Heart left ventricle (tissue), 16 donors: Measurements from ENCODE around the gene CHMP2A. TPM values are rescaled to one million over a fixed set of nuclear protein-coding genes. Genes with fewer than 3 reads are reported as not detected.

ENCODE experiments used
- ATAC-seq, 4 donors: fragments of 200-7000 bp; cut with Tn5 transposase; one replicate each; pipeline ENCODE4 v1.9.1; 2020 to 2022; ENCODE audit warnings: moderate library complexity in 4 of 4, mild to moderate bottlenecking in 3 of 4, moderate number of reproducible peaks in 1 of 4
- DNase-seq, 5 donors: peaks; one replicate each; pipeline ENCODE4 v3.0.0-alpha.2; 2020
- H3K27ac ChIP-seq, 12 donors: fragments of 200-600 bp; sonication (generic) in 4 of 12; one replicate each; pipeline versions ENCODE4 v1.5.0 to v1.8.0; 2016 to 2022; ENCODE audit warnings: mild to moderate bottlenecking in 2 of 12
- H3K27me3 ChIP-seq, 9 donors: fragments of 200-600 bp; sonication (generic) in 2 of 9; one replicate each; pipeline versions ENCODE4 v1.5.1 to v1.8.0; 2016 to 2022; ENCODE audit warnings: mild to moderate bottlenecking in 3 of 9
- H3K36me3 ChIP-seq, 9 donors: fragments of 200-600 bp; sonication (generic) in 2 of 9; one replicate each; pipeline versions ENCODE4 v1.5.0 to v1.8.0; 2018 to 2022; ENCODE audit warnings: mild to moderate bottlenecking in 2 of 9
- H3K4me1 ChIP-seq, 12 donors: fragments of 200-600 bp; sonication (generic) in 4 of 12; one replicate each; pipeline versions ENCODE4 v1.5.0 to v1.8.0; 2016 to 2022; ENCODE audit warnings: mild to moderate bottlenecking in 3 of 12
- H3K4me3 ChIP-seq, 12 donors: fragments of 200-600 bp; sonication (generic) in 4 of 12; one replicate each; pipeline versions ENCODE4 v1.5.0 to v1.8.0; 2017 to 2022; ENCODE audit warnings: mild to moderate bottlenecking in 9 of 12, moderate library complexity in 4 of 12
- H3K9me3 ChIP-seq, 12 donors: fragments of 200-600 bp; sonication (generic) in 4 of 12; one replicate each; pipeline versions ENCODE4 v1.5.0 to v1.8.0; 2016 to 2022; ENCODE audit warnings: mild to moderate bottlenecking in 1 of 12
- CTCF ChIP-seq, 12 donors: fragments of 200-600 bp; sonication (generic) in 4 of 12; IDR thresholded peaks; one replicate each; pipeline versions ENCODE4 v1.5.0 to v1.8.0; 2018 to 2022; ENCODE audit warnings: antibody characterized with exemption in 12 of 12, mild to moderate bottlenecking in 5 of 12
- POLR2A ChIP-seq, 2 donors: fragments of 450-650 bp; IDR thresholded peaks; one replicate each; pipeline ENCODE4 v1.6.1; 2017; ENCODE audit warnings: antibody characterized with exemption in 2 of 2, mild to moderate bottlenecking in 2 of 2, moderate library complexity in 2 of 2
- WGBS, 4 donors: extraction: QIAGEN DNeasy Blood & Tissue Kit in 2 of 4; methylation state at CpG; one replicate each; pipeline versions ENCODE4 v1.1.5 to v1.1.7; 2013 to 2018; 5-methylcytosine and 5-hydroxymethylcytosine counted together
- intact Hi-C, 10 donors: fragments of 100-400 bp; cut with DNase I; formaldehyde crosslinking; loops; one replicate each; pipeline versions ENCODE4 v1.11.1 to v1.14.2; 2022
- polyA plus RNA-seq, 2 donors: library from polyadenylated mRNA; stranded (reverse); fragments of 200-250 nt; gene quantifications; one replicate each; pipeline ENCODE4 v1.2.3, GENCODE V29; 2013
- total RNA-seq, 9 donors: library from RNA; depleted of rRNA in 2 of 9; stranded (reverse); fragments of >200 nt in 2 of 9; fragmentation: NEBNext Ultra II Directional in 3 of 9; extraction: Animal tissue kit (Norgen Biotek cat#: 25700) in 3 of 9; gene quantifications; one replicate each; pipeline versions ENCODE4 v1.1.0 to v1.2.4, GENCODE V29; 2016 to 2023
- donor health status: ischemic (EF 13 %, LVEDD 7.1; RV severe dilation, severe dysfunction).
- donor health status: healthy with polysubstance abuse.
- donor health status: DM: no; HTN: yes; CAD: no.
- donor health status: DM: no; HTN: no; CAD: no.
- donor health status: ischemic (EF 25% LVEDD 6.9; RV normal size, moderate dysfunction).
- donor health status: ischemic (EF 25% LVEDD 5.7; RV mildly dilated, moderate dysfunction).
- donor health status: healthy.
- donor health status: DM: yes; HTN: yes; CAD: no.
- donor health status: ischemic (EF 35%, LVEDD 5.7; RV mildly dilated, moderate dysfunction).
- donor health status: nonischemic (EF 11% LVEDD 7.7; RV severe dilation, severe dysfunction).
- donor health status: DM: yes; HTN: yes; CAD: no.
- donor health status: PGD.
- donor health status: ischemic (EF 29% LVEDD 5.4; RV normal size, mild dysfunction).
- donor health status: nonischemic (EF 23%, LVEDD 6.1; RV moderate dilation, normal function).

Gene CHMP2A
- total and polyA plus RNA-seq, 11 donors: 113 to 266 (median 138) TPM

GRCh38 chr19:58573658-58574164 is 18.8 kb upstream of the CHMP2A start:
- TF ChIP-seq CTCF (IDR thresholded peaks at IDR 0.05) (no peak), POLR2A (IDR thresholded peaks at IDR 0.05) (no peak)
- no peak for ATAC-seq
- intact Hi-C loops: loop anchor here in 3 of 10 donors (1.0 to 2.0 kb wide), 3 partner anchors 15 to 55 kb away; partner anchors contain the start of genes TRIM28 (in 2 of the 3), UBE2M (in 2 of the 3) and ZBTB45 (in 1 of the 3)
- H3K27ac ChIP-seq: peak overlapping the region; percentile 11 to 99 (median 96)
- H3K36me3 ChIP-seq: peaks cover 0 to 28% (median 9%) of the 10 kb centered on the region in 9 donors
- H3K4me3 ChIP-seq: peak overlapping the region; percentile 36 to 89 (median 77)
- H3K4me1 ChIP-seq: peaks cover 3 to 38% (median 17%) of the 10 kb centered on the region in 12 donors
- H3K9me3 ChIP-seq: no peaks in the 10 kb centered on the region
- no peak for DNase-seq
- no peaks in the 10 kb centered on the region for H3K27me3 ChIP-seq
- WGBS, 4 donors: 1% methylated on average over 20 of the region's 20 CpGs

- Histone ChIP-seq H3K9me3 (no peaks in the 10 kb centered on the region), H3K27me3 (no peaks in the 10 kb centered on the region), H3K27ac (peak within 1 kb of the TSS; percentile 88 to 99 (median 96)), H3K4me3 (peak within 1 kb of the TSS; percentile 36 to 89 (median 77)), H3K4me1 (peaks cover 3 to 38% (median 17%) of the 10 kb centered on the region in 12 donors), H3K36me3 (peaks cover 0 to 32% (median 12%) of the 10 kb centered on the region in 9 donors)
- intact Hi-C loops: loop anchor here in 4 of 10 donors (1.0 to 2.0 kb wide), 4 partner anchors 14 to 54 kb away; partner anchors contain the start of genes TRIM28 (in 2 of the 4), UBE2M (in 2 of the 4) and ZBTB45 (in 1 of the 4)
- TF ChIP-seq POLR2A (IDR thresholded peaks at IDR 0.05) (peak in 1 of 2 donors; percentile 31), CTCF (IDR thresholded peaks at IDR 0.05) (peak in 3 of 12 donors; percentile 7 to 30 (median 12))
- 0 to 1% (median 0%) methylated on average over 73 to 75 of the region's 75 CpGs for WGBS, 4 donors
- DNase-seq: peak; percentile 99 to 100 (median 100)
- ATAC-seq: peak; percentile 77 to 87 (median 84)
Observed at GRCh38 chr19:58572818-58573657, 18.1 kb upstream of the CHMP2A start, which contains the start of gene MZF1. Gene MZF1 (minus strand): TSS chr19:58573335. CDS start chr19:58571389, 1,946 bp downstream.

- intact Hi-C loops: loop anchor here in 4 of 10 donors (1.0 to 2.0 kb wide), 3 partner anchors 13 to 53 kb away; partner anchors contain the start of genes UBE2M (in 2 of the 4) and ZBTB45 (in 1 of the 4)
- peak in 2 of 5 donors; percentile 20 to 28 for DNase-seq
- WGBS, 4 donors: 39 to 52% (median 44%) methylated on average over 24 of the region's 24 CpGs
Observed at GRCh38 chr19:58572026-58572817, 17.3 kb upstream of the CHMP2A start.

More at GRCh38 chr19:58572026-58572817, 17.3 kb upstream of the CHMP2A start:
- Histone ChIP-seq H3K4me1 (peaks cover 3 to 37% (median 17%) of the 10 kb centered on the region in 12 donors), H3K27ac (peak overlapping the region; percentile 88 to 99 (median 96)), H3K4me3 (peak overlapping the region; percentile 36 to 89 (median 77)), H3K36me3 (peaks cover 0 to 33% (median 15%) of the 10 kb centered on the region in 9 donors), H3K27me3 (no peaks in the 10 kb centered on the region), H3K9me3 (no peaks in the 10 kb centered on the region)
- no peak for TF ChIP-seq POLR2A (IDR thresholded peaks at IDR 0.05)
- no peak for TF ChIP-seq CTCF (IDR thresholded peaks at IDR 0.05)
- ATAC-seq: no peak
